ENCODE measurements around the gene SLC7A4. TPM values are rescaled to one million over a fixed set of nuclear protein-coding genes. Genes with fewer than 3 reads are reported as not detected.

The SLC7A4 gene
- total RNA-seq, 1 donor from 2014 or later: not detected

DNA sequence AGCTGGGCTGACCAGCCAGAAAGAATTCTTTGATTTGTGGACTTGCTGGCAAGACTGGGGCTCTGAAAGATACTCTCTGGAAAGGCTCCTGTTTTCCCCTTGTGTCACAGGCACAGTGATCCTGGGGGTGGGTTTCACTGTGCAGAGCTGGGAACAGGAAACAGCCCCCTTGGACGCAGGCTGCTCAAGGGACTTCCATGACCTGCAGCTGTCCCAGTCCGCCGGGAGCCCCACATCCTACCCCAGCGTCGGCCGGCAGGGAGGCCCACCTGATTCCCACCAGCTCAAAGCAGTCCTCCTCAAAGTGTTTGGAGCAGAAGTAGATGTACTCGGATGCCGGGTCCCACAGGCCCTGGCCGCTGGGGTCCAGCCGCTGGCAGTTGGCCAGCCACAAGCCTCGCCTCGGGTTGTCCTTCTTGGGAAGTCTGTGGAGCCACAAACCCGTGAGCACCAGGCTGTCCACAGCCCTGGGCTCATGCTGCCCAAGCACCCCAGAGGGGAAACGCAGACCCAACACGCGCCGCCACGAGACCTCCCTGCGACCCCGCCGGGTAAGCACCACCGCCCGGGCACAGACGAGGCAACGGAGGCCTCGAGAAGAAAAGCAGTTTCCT lies 31.3 kb downstream of the SLC7A4 start:
- intact Hi-C loops (cut with micrococcal nuclease): loop anchor here (10.0 kb wide), 1 partner anchor 654 kb away; no protein-coding TSS in a partner anchor

- intact Hi-C loops (cut with micrococcal nuclease): loop anchor here (10.0 kb wide), 1 partner anchor 654 kb away; no protein-coding TSS in a partner anchor
Observed at GRCh38 chr22:21000207-21000986, 32.0 kb downstream of the SLC7A4 start.

- intact Hi-C loops (cut with micrococcal nuclease): loop anchor here (10.0 kb wide), 1 partner anchor 655 kb away; no protein-coding TSS in a partner anchor
Observed at GRCh38 chr22:20999350-21000206, 32.8 kb downstream of the SLC7A4 start.

DNA sequence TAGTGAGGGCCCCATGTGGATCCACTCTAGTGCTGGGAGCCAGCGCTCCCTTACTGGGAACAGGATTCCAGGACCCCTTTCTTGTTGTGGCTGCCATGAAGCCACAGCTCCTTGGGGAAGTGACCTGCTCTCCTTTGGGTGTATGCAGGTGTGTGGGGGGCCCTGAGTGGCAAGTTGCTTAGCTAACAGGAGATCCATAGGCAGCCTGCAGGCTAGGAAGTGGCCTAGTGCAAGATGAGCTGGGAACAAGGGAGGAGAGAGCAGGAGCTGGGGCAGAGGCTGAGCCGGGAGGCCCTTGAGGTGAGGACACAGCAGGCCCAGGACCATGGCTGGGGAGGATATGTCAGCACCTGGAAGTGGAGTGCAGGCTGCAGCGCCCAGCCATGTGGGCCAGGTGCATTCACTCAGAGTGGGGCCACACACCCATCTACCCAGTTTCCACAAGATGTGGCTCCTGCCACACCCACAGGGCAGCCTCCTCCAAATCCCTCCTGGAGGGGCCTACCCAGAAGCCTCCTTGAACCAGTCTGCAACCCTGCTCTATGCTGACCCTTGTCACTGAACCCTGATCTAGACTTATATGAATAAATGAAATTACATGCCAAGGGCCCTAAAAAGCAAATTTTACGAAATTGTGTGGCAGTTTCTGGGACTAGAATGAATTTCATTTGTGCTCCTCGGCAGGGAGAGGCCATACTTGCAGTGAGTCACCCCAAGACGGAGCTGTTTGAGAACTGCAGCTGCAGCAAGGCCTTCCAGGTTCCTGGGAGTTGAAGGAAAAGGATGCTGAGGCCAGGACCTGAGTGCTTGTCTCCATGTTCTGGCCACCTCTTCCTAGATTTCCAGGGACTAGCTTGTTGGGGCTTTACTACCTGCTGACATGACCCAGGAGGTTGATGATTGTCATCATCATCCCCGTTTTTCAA lies 33.7 kb downstream of the SLC7A4 start:
- intact Hi-C loops (cut with micrococcal nuclease): no loop called here

DNA sequence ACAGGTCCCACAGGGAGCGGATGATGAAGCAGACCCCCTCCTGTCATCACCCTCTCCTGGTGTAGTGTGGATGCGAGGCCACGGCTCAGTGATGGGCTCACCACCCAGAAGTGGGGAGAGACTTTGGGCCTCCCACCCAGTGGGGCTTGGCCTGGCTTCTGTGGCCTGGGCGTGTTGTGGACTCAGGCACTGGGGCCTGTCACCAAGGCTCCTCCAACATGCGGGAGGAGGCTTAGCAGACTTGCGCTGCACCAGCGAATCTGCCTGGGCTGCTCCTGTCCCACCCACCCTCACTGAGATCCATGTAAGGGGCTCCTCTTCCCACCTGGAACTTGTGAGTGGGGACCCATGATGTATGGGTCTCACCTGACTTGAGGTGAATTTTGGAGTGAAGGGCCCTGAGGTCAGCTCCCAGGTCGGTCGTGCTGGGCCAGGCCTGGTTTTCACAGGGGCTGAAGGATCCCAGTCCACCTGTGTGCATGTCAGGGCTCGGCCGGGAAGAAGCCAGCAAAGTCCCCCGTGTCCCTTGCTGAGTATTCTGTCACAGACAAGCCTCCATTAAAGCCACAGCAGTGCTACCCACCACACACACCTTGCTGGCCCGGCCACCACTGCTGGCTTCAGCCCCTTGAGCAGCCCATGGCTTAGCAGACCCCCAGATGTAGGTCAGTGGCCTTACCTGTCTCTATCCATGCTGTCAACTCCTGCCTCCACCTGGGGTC lies 34.7 kb downstream of the SLC7A4 start:
- intact Hi-C loops (cut with micrococcal nuclease): no loop called here

DNA sequence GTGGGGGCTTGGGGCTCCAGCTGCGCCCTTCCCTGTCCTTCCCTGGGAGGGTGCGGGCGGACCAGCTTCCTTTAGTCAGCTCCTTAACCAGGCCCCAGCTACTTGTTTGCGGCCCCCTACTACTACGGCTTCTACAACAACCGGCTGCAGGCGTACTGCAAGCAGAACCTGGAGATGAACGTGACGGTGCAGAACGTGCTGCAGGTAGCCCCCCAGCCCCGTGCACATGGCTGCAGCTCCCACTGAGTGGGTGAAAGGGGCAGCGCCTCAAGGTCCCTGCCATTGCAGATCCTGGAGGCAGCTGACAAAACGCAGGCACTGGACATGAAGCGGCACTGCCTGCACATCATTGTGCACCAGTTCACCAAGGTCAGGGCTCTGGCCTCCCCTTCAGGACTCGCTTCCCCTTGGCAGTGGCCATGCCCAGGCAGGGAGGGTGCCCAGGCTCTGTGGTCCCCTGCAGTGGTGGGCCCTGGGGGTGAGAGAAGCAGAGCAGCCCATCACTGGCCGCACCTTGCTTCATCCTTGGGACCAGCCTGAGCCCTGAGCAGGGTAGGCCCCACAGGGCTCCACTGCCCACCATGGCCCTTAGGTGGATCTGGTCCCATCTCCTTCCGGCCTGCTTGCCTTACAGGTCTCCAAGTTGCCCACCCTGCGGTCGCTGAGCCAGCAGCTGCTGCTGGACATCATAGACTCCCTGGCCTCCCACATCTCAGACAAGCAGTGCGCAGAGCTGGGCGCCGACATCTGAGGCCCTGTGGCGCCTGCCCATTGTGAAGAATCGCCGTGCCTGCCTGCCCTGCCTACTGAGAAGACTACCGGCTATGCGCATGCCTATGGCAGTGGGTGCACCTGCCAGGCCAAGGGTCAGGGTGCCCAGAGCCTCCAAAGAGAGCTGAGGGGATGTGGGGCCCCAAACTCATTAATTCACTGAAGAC lies 35.5 kb downstream of the SLC7A4 start:
- intact Hi-C loops (cut with micrococcal nuclease): no loop called here

DNA sequence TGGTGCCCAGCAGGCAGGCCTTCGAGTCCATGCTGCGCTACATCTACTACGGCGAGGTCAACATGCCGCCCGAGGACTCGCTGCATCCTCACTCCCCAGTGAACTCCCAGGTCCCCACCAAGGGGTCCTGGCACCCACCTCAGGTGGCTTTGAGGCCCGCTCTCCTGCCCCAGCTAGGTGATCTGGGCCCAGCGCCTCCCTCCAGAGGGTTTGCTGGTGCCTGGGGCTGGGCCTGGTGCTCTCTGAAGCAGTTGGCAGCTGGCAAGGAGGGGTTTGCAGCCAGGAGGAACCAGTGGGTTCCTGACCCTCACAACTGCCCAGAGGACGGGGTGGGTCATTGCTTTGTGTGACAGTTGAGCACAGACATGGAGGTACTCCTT lies 36.3 kb downstream of the SLC7A4 start:
- intact Hi-C loops (cut with micrococcal nuclease): no loop called here

GRCh38 chr22:20995329-20996030 lies 36.9 kb downstream of the SLC7A4 start:
- intact Hi-C loops (cut with micrococcal nuclease): no loop called here

DNA sequence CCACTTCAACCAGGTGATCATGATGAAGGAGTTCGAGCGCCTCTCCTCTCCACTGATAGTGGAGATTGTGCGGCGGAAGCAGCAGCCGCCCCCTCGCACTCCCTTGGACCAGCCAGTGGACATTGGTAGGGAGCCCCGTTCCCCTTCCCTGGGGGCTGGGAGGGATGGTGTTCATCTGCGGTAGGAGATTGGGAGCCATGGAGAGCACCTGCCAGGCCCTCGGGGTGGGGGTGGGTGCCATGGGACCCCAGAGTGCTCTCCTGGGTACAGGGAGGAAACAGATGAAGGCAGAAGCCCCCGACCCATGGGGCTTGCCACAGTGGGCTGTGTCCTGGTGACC lies 37.5 kb downstream of the SLC7A4 start:
- intact Hi-C loops (cut with micrococcal nuclease): no loop called here

DNA sequence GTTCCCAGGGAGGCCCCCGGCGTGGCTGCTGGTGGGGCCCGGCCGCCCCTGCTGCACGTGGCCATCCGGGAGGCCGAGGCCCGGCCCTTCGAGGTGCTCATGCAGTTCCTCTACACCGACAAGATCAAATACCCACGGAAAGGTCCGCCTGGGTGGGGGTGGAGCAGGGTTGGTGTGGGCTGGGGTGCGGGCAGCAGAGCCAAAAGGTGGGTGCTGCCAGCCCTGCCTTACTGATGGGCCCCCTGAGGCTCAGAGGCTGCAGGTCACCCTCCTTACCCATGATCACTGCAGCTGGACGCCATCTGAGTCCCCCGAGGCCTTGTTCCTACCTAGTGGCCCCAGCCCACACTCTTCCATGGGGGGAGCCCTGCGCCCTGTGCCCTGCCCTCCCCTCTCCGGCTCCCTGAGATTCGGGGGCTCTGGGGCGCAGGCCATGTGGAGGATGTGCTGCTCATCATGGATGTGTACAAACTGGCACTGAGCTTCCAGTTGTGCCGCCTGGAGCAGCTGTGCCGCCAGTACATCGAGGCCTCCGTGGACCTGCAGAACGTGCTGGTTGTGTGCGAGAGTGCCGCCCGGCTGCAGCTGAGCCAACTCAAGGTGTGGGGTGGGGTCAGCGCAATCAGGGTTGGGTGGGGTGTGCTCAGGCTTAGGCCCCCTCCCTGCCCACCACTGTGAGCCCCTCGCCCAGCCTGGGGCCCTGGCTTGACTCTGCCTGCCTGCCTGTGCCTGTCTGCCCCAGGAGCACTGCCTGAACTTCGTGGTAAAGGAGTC lies 38.0 kb downstream of the SLC7A4 start:
- intact Hi-C loops (cut with micrococcal nuclease): no loop called here

DNA sequence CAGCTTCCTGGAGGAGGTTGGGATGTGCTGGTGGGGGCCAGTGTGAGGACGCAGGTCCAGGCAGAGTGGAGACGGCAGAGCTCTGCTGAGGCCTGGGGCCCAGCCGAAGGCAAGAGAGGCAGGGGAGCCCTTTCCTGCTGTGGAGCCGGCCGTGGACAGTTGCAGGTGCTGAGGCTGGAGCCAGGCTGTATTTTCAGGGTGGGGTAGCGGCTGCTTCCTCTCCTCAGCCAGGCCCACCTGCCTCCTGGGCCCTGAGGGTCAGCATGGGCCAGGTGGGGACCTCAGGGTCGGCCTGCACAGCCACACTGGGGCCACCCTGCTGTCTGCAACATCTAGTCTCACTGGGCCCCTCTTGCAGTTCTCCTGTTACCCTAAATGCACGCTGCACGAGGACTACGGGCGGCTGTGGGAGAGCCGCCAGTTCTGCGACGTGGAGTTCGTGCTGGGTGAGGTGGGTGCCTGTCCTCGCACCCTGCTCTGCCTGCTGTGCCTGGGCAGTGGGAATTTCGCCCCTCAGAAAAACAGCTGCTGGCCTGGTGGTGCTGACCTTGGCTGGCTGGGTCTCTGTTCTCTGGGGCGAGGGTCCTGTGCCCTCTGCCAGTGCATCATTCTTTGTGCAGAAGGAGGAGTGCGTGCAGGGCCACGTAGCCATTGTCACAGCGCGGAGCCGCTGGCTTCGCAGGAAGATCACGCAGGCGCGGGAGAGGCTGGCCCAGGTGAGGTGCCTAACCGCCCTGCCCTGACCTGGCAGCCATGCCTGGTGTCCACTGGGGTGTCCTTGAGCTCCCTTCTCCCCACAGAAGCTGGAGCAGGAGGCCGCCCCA lies 38.8 kb downstream of the SLC7A4 start:
- intact Hi-C loops (cut with micrococcal nuclease): no loop called here

- intact Hi-C loops (cut with micrococcal nuclease): no loop called here
Observed at GRCh38 chr22:20992456-20993303, 39.7 kb downstream of the SLC7A4 start.

- intact Hi-C loops (cut with micrococcal nuclease): no loop called here
Observed at GRCh38 chr22:20992056-20992442, 40.3 kb downstream of the SLC7A4 start.

DNA sequence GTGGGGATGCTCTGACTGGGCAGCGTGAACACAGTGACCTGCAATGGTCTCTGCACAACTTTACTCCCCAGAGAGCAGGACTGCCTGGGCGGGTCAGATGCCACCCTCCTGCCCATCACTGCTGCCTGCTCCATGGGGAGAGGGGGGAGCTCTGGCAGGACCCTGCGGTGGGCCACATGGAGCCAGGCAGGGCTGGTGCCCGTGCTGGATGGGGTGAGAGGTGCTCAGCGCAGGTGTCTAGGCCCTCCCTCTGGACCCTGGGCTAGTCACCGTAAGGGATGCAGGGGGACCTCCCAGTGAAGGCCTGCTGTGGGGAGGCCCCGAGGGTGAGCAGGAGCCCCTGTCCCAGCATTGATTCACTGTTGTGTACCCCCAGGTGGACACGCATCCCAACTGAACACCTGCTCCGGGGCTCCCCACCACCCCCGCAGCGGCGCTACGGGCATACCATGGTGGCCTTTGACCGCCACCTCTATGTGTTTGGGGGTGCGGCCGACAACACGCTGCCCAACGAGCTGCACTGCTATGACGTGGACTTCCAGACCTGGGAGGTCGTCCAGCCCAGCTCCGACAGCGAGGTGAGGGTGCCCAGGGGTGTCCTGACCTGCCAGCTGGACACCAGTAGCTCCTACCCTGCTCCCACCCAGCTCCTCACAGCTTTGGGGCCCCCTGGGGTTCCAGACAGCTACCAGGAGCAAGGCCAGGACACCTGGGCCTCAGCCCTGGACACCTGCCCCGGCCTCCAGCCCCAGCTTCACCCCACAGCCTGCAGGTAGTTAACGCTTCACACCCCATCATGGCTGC lies 40.9 kb downstream of the SLC7A4 start:
- intact Hi-C loops (cut with micrococcal nuclease): no loop called here
